Stimulated activated naive CD8-positive, alpha-beta T cell treated with anti-CD3 and anti-CD28 coated beads, Interleukin-15, Interleukin-2, amounts not matched to agents 100 ng/mL and 50 ng/mL, for 24 hours (primary cell): ENCODE results near the gene SMARCA2.

Source experiments
- H3K27ac Mint-ChIP-seq: one replicate; pipeline ENCODE4 v1.8.0; 2021; ENCODE audit warnings: mild to moderate bottlenecking, mixed read lengths
- H3K27me3 Mint-ChIP-seq: one replicate; pipeline ENCODE4 v1.8.0; 2021; ENCODE audit warnings: mixed read lengths
- H3K36me3 Mint-ChIP-seq: one replicate; pipeline ENCODE4 v1.8.0; 2021; ENCODE audit warnings: low read depth, mixed read lengths
- H3K4me1 Mint-ChIP-seq: one replicate; pipeline ENCODE4 v1.8.0; 2021; ENCODE audit warnings: low read depth, mixed read lengths
- H3K4me3 Mint-ChIP-seq: one replicate; pipeline ENCODE4 v1.8.0; 2021; ENCODE audit warnings: mild to moderate bottlenecking, mixed read lengths
- H3K9me3 Mint-ChIP-seq: one replicate; pipeline ENCODE4 v1.8.0; 2021; ENCODE audit warnings: mixed read lengths

Gene SMARCA2

GRCh38 chr9:2152966-2153629, 138.0 kb downstream of the SMARCA2 start:
- H3K4me3 Mint-ChIP-seq: no peak overlapping the region
- H3K4me1 Mint-ChIP-seq: peaks cover 45% of the 10 kb centered on the region
- H3K27me3 Mint-ChIP-seq: no peaks in the 10 kb centered on the region
- H3K36me3 Mint-ChIP-seq: peaks cover 18% of the 10 kb centered on the region
- peaks cover 4% of the 10 kb centered on the region for H3K9me3 Mint-ChIP-seq
- H3K27ac Mint-ChIP-seq: no peak overlapping the region

- Mint-ChIP-seq H3K4me3 (no peak overlapping the region), H3K36me3 (peaks cover 16% of the 10 kb centered on the region), H3K27me3 (no peaks in the 10 kb centered on the region), H3K27ac (no peak overlapping the region), H3K9me3 (peaks cover 3% of the 10 kb centered on the region), H3K4me1 (peaks cover 50% of the 10 kb centered on the region)
Measured at GRCh38 chr9:2153630-2154217, 138.6 kb downstream of the SMARCA2 start.

- Mint-ChIP-seq H3K4me1 (peaks cover 58% of the 10 kb centered on the region), H3K36me3 (peaks cover 13% of the 10 kb centered on the region), H3K27ac (no peak overlapping the region)
Measured at GRCh38 chr9:2154731-2155130, 139.6 kb downstream of the SMARCA2 start.

GRCh38 chr9:2155966-2156365, 140.8 kb downstream of the SMARCA2 start:
- H3K27me3 Mint-ChIP-seq: no peaks in the 10 kb centered on the region
- H3K36me3 Mint-ChIP-seq: peaks cover 12% of the 10 kb centered on the region
- peaks cover 66% of the 10 kb centered on the region for H3K4me1 Mint-ChIP-seq
- peak overlapping the region; percentile 75 for H3K27ac Mint-ChIP-seq
- H3K4me3 Mint-ChIP-seq: no peak overlapping the region
- no peaks in the 10 kb centered on the region for H3K9me3 Mint-ChIP-seq

More at GRCh38 chr9:2154731-2155130, 139.6 kb downstream of the SMARCA2 start:
- no peaks in the 10 kb centered on the region for H3K27me3 Mint-ChIP-seq
- H3K9me3 Mint-ChIP-seq: no peaks in the 10 kb centered on the region
- no peak overlapping the region for H3K4me3 Mint-ChIP-seq

GRCh38 chr9:2157277-2158110, 142.3 kb downstream of the SMARCA2 start:
- Mint-ChIP-seq H3K4me1 (peaks cover 60% of the 10 kb centered on the region), H3K9me3 (no peaks in the 10 kb centered on the region), H3K27ac (peak overlapping the region; percentile 100), H3K27me3 (no peaks in the 10 kb centered on the region), H3K36me3 (peaks cover 13% of the 10 kb centered on the region), H3K4me3 (peak overlapping the region; percentile 83)

GRCh38 chr9:2158111-2158610, 143.0 kb downstream of the SMARCA2 start:
- Mint-ChIP-seq H3K4me3 (peak overlapping the region; percentile 83), H3K36me3 (peaks cover 19% of the 10 kb centered on the region), H3K27me3 (no peaks in the 10 kb centered on the region), H3K4me1 (peaks cover 64% of the 10 kb centered on the region), H3K9me3 (no peaks in the 10 kb centered on the region), H3K27ac (peak overlapping the region; percentile 100)

- Mint-ChIP-seq H3K9me3 (no peaks in the 10 kb centered on the region), H3K4me1 (peaks cover 59% of the 10 kb centered on the region), H3K27me3 (no peaks in the 10 kb centered on the region), H3K36me3 (peaks cover 26% of the 10 kb centered on the region), H3K27ac (peak overlapping the region; percentile 100), H3K4me3 (peak overlapping the region; percentile 83)
Measured at GRCh38 chr9:2158766-2159430, 143.8 kb downstream of the SMARCA2 start.

GRCh38 chr9:2159521-2160454, 144.6 kb downstream of the SMARCA2 start:
- Mint-ChIP-seq H3K4me1 (peaks cover 57% of the 10 kb centered on the region), H3K27me3 (no peaks in the 10 kb centered on the region), H3K4me3 (peak overlapping the region; percentile 75), H3K27ac (peak overlapping the region; percentile 69), H3K9me3 (no peaks in the 10 kb centered on the region), H3K36me3 (peaks cover 34% of the 10 kb centered on the region)

- no peak overlapping the region for H3K27ac Mint-ChIP-seq
Measured at GRCh38 chr9:2161661-2162060, 146.5 kb downstream of the SMARCA2 start.

GRCh38 chr9:2163231-2163885, 148.2 kb downstream of the SMARCA2 start:
- peaks cover 32% of the 10 kb centered on the region for H3K4me1 Mint-ChIP-seq
- no peaks in the 10 kb centered on the region for H3K27me3 Mint-ChIP-seq
- H3K27ac Mint-ChIP-seq: no peak overlapping the region
- H3K9me3 Mint-ChIP-seq: no peaks in the 10 kb centered on the region
- H3K36me3 Mint-ChIP-seq: peaks cover 59% of the 10 kb centered on the region
- H3K4me3 Mint-ChIP-seq: no peak overlapping the region

More at GRCh38 chr9:2161661-2162060, 146.5 kb downstream of the SMARCA2 start:
- no peaks in the 10 kb centered on the region for H3K27me3 Mint-ChIP-seq
- H3K9me3 Mint-ChIP-seq: no peaks in the 10 kb centered on the region
- H3K4me3 Mint-ChIP-seq: no peak overlapping the region
- H3K4me1 Mint-ChIP-seq: peaks cover 47% of the 10 kb centered on the region
- peaks cover 50% of the 10 kb centered on the region for H3K36me3 Mint-ChIP-seq

GRCh38 chr9:2164268-2164667, 149.1 kb downstream of the SMARCA2 start:
- Mint-ChIP-seq H3K36me3 (peaks cover 68% of the 10 kb centered on the region), H3K27ac (no peak overlapping the region), H3K4me3 (no peak overlapping the region), H3K4me1 (peaks cover 24% of the 10 kb centered on the region), H3K27me3 (no peaks in the 10 kb centered on the region), H3K9me3 (no peaks in the 10 kb centered on the region)

- Mint-ChIP-seq H3K4me1 (peaks cover 11% of the 10 kb centered on the region), H3K9me3 (no peaks in the 10 kb centered on the region), H3K27me3 (no peaks in the 10 kb centered on the region), H3K4me3 (no peak overlapping the region), H3K36me3 (peaks cover 76% of the 10 kb centered on the region), H3K27ac (no peak overlapping the region)
Measured at GRCh38 chr9:2166203-2166602, 151.1 kb downstream of the SMARCA2 start.

GRCh38 chr9:2169035-2169434, 153.9 kb downstream of the SMARCA2 start:
- peaks cover 6% of the 10 kb centered on the region for H3K4me1 Mint-ChIP-seq
- no peak overlapping the region for H3K27ac Mint-ChIP-seq
- no peaks in the 10 kb centered on the region for H3K9me3 Mint-ChIP-seq
- no peak overlapping the region for H3K4me3 Mint-ChIP-seq
- H3K27me3 Mint-ChIP-seq: no peaks in the 10 kb centered on the region
- peaks cover 80% of the 10 kb centered on the region for H3K36me3 Mint-ChIP-seq
